Mesenchymal stem cell (in vitro differentiated cells and primary cell): ENCODE results near the gene TOP3A.

Experiments used
- DNase-seq: peaks from one replicate; pipeline ENCODE4 v3.0.0-alpha.2; 2013
- H2AFZ ChIP-seq: one replicate; pipeline ENCODE4 v1.6.1; 2013; ENCODE audit warnings: low read depth, mild to moderate bottlenecking, control low read depth, inconsistent platforms, low read length, moderate library complexity
- H2AK5ac ChIP-seq: 2 replicates; pipeline ENCODE4 v1.6.1; 2013; ENCODE audit warnings: low read length, moderate library complexity, mild to moderate bottlenecking, inconsistent platforms; ENCODE audit not compliant: severe bottlenecking
- H2BK120ac ChIP-seq: one replicate; pipeline ENCODE4 v1.6.1; 2013; ENCODE audit warnings: low read depth, mild to moderate bottlenecking, inconsistent platforms, low read length, moderate library complexity
- H2BK12ac ChIP-seq, 2 experiments: one replicate each; pipeline ENCODE4 v1.6.1; 2013; ENCODE audit warnings: inconsistent platforms in 2 of 2, low read length in 2 of 2, mild to moderate bottlenecking in 2 of 2, moderate library complexity in 2 of 2, control low read depth in 1 of 2
- H2BK15ac ChIP-seq: one replicate; pipeline ENCODE4 v1.6.1; 2013; ENCODE audit warnings: mild to moderate bottlenecking, low read depth, inconsistent platforms; ENCODE audit not compliant: poor library complexity, severe bottlenecking
- H2BK5ac ChIP-seq: 2 replicates; pipeline ENCODE4 v1.6.1; 2013; ENCODE audit warnings: low read depth, mild to moderate bottlenecking, low read length, control low read depth, inconsistent platforms; ENCODE audit not compliant: poor library complexity, severe bottlenecking
- H3K14ac ChIP-seq, 2 experiments: one replicate each; pipeline ENCODE4 v1.6.1; 2013; ENCODE audit warnings: inconsistent platforms in 2 of 2, low read length in 2 of 2, control low read depth in 1 of 2, mild to moderate bottlenecking in 1 of 2, moderate library complexity in 1 of 2
- H3K18ac ChIP-seq, 2 experiments: one replicate each; pipeline ENCODE4 v1.6.1; 2013; ENCODE audit warnings: inconsistent platforms in 2 of 2, low read length in 2 of 2, control low read depth in 1 of 2, low read depth in 1 of 2, mild to moderate bottlenecking in 1 of 2
- H3K23ac ChIP-seq, 2 experiments: one replicate each; pipeline ENCODE4 v1.6.1; 2013; ENCODE audit warnings: inconsistent platforms in 2 of 2, low read length in 2 of 2, mild to moderate bottlenecking in 2 of 2, moderate library complexity in 2 of 2, control low read depth in 1 of 2
- H3K27ac ChIP-seq: 2 replicates; pipeline ENCODE4 v1.5.1; 2013; ENCODE audit warnings: mild to moderate bottlenecking, moderate library complexity, low read length, control low read depth, inconsistent platforms; ENCODE audit not compliant: poor library complexity, severe bottlenecking
- H3K27me3 ChIP-seq, 2 experiments: 2 replicates each; pipeline versions ENCODE4 v1.6.1 to v1.7.0; 2013; ENCODE audit warnings: low read length in 2 of 2, mild to moderate bottlenecking in 2 of 2, moderate library complexity in 2 of 2, control low read depth in 1 of 2, inconsistent platforms in 1 of 2; ENCODE audit not compliant: control insufficient read depth in 1 of 2, insufficient read depth in 1 of 2
- H3K36me3 ChIP-seq, 2 experiments: 2 replicates each; pipeline versions ENCODE4 v1.6.1 to v1.7.0; 2013; ENCODE audit warnings: low read length in 2 of 2, control low read depth in 1 of 2, inconsistent platforms in 1 of 2, low read depth in 1 of 2, mild to moderate bottlenecking in 1 of 2; ENCODE audit not compliant: insufficient read depth in 2 of 2, control insufficient read depth in 1 of 2
- H3K4ac ChIP-seq, 2 experiments: one replicate each; pipeline ENCODE4 v1.6.1; 2013; ENCODE audit warnings: inconsistent platforms in 2 of 2, low read length in 2 of 2, mild to moderate bottlenecking in 2 of 2, moderate library complexity in 2 of 2, control low read depth in 1 of 2, low read depth in 1 of 2
- H3K4me1 ChIP-seq: 2 replicates; pipeline ENCODE4 v1.6.1; 2013; ENCODE audit warnings: low read depth, low read length, control low read depth; ENCODE audit not compliant: control insufficient read depth, insufficient read depth
- H3K4me2 ChIP-seq: 2 replicates; pipeline ENCODE4 v1.6.1; 2013; ENCODE audit warnings: low read length, mild to moderate bottlenecking, inconsistent platforms; ENCODE audit not compliant: poor library complexity, severe bottlenecking
- H3K4me3 ChIP-seq, 2 experiments: 2 replicates each; pipeline versions ENCODE4 v1.5.1 to v1.7.0; 2013; ENCODE audit warnings: low read length in 2 of 2, mild to moderate bottlenecking in 2 of 2, control low read depth in 1 of 2, low read depth in 1 of 2; ENCODE audit not compliant: insufficient read depth in 1 of 2
- H3K79me1 ChIP-seq: replicated peaks from 2 replicates; pipeline ENCODE4 v1.6.1; 2013; ENCODE audit warnings: mild to moderate bottlenecking, control low read depth, low read length, inconsistent platforms; ENCODE audit not compliant: poor library complexity, severe bottlenecking
- H3K9ac ChIP-seq: 2 replicates; pipeline ENCODE4 v1.7.0; 2013; ENCODE audit warnings: mild to moderate bottlenecking, low read length, moderate library complexity
- H3K9me3 ChIP-seq: 2 replicates; pipeline ENCODE4 v1.7.0; 2013; ENCODE audit warnings: mild to moderate bottlenecking, low read length; ENCODE audit not compliant: control insufficient read depth
- H4K8ac ChIP-seq: one replicate; pipeline ENCODE4 v1.6.1; 2013; ENCODE audit warnings: inconsistent platforms, mild to moderate bottlenecking, low read length, moderate library complexity
- H4K91ac ChIP-seq: one replicate; pipeline ENCODE4 v1.6.1; 2013; ENCODE audit warnings: mild to moderate bottlenecking, low read length, inconsistent platforms
- WGBS: methylation state at CpG from one replicate; pipeline ENCODE4 v1.1.7; 2013; ENCODE audit warnings: mixed read lengths; 5-methylcytosine and 5-hydroxymethylcytosine counted together

TOP3A gene

DNA sequence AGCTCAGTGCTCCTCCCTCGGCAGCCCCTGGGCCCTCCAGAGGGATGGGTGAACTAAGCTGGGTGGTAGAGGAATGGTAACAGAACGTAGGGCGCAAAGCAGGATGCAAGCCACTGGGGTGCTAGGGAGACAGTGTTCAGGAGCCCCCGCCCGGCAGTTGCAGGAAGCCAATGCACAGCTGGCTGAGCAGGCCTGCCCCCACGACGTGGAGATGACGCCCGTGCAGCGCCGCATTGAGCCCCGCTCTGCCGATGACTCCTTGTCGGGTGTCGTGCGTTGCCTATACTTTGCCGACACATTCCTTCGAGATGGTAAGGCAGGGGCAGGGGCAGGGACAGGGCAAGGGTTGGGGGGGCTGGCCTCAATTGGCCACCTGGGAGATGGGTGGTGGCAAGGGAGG lies 76.5 kb downstream of the TOP3A start:
- Histone ChIP-seq H3K23ac (no peak overlapping the region), H2AK5ac (no peak overlapping the region), H4K8ac (no peak overlapping the region), H3K18ac (no peak overlapping the region), H3K9me3 (no peaks in the 10 kb centered on the region), H2BK5ac (no peak overlapping the region), H2BK120ac (no peak overlapping the region), H3K4me3 (no peak overlapping the region), H3K27me3 (no peaks in the 10 kb centered on the region), H2AFZ (no peak overlapping the region), H3K4me2 (no peak overlapping the region), H3K4ac (no peak overlapping the region), H4K91ac (no peak overlapping the region), H3K79me1 (peaks cover 8% of the 10 kb centered on the region), H3K36me3 (peaks cover 89 to 95% of the 10 kb centered on the region in 2 experiments), H2BK15ac (no peak overlapping the region), H3K4me1 (peaks cover 21% of the 10 kb centered on the region), H3K9ac (no peak overlapping the region), H3K14ac (no peak overlapping the region), H2BK12ac (no peak overlapping the region), H3K27ac (no peak overlapping the region)
- 94% methylated on average over 18 of the region's 18 CpGs for WGBS
- DNase-seq, result no peak

DNA sequence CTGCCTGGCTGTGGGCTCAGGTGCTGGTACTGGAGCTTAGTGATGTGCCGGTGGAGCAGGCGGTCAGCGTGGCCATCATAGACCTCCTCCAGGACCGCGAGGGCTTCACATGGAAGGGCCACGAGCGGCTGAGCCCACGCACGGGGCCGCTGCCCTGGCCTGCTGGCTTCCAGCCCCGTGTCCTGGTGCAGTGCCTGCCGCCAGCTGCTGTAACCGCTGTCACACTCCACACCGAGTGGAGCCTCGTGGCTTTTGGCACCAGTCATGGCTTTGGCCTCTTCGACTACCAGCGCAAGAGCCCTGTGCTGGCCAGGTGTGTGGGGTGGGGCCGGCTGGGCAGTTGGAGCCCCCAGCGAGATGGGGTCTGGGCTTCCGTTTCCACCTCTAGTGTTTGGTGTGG lies 77.3 kb downstream of the TOP3A start:
- Histone ChIP-seq H3K27me3 (no peaks in the 10 kb centered on the region), H2BK15ac (no peak overlapping the region), H3K18ac (no peak overlapping the region), H2AFZ (no peak overlapping the region), H2AK5ac (no peak overlapping the region), H3K9me3 (no peaks in the 10 kb centered on the region), H3K14ac (no peak overlapping the region), H2BK5ac (no peak overlapping the region), H3K4me2 (no peak overlapping the region), H3K4me1 (peaks cover 21% of the 10 kb centered on the region), H3K9ac (no peak overlapping the region), H3K27ac (no peak overlapping the region), H3K4me3 (no peak overlapping the region), H4K91ac (no peak overlapping the region), H2BK12ac (no peak overlapping the region), H3K79me1 (peaks cover 13% of the 10 kb centered on the region), H2BK120ac (no peak overlapping the region), H3K36me3 (peaks cover 91 to 97% of the 10 kb centered on the region in 2 experiments), H3K23ac (no peak overlapping the region), H3K4ac (no peak overlapping the region), H4K8ac (no peak overlapping the region)
- 97% methylated on average over 20 of the region's 20 CpGs for WGBS
- DNase-seq, result no peak

DNA sequence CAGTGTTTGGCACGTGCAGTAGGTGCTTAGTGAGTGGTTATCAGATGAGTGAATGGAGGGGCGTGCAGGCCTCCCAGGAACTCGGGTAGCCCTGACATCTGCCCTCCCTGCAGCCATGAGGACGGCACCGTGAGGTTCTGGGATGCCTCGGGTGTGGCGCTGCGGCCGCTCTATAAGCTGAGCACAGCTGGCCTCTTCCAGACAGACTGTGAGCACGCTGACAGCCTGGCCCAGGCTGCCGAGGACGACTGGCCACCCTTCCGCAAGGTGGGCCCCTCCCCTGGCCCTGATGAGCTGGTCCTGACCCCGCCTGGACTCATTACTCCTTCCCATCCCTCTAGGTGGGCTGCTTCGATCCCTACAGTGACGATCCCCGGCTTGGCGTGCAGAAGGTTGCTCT lies 78.3 kb downstream of the TOP3A start:
- Histone ChIP-seq H4K8ac (no peak overlapping the region), H3K9ac (no peak overlapping the region), H3K27me3 (no peaks in the 10 kb centered on the region), H3K27ac (no peak overlapping the region), H3K79me1 (peaks cover 13% of the 10 kb centered on the region), H3K9me3 (no peaks in the 10 kb centered on the region), H3K36me3 (peaks cover 88 to 91% of the 10 kb centered on the region in 2 experiments), H2BK120ac (no peak overlapping the region), H3K4ac (no peak overlapping the region), H4K91ac (no peak overlapping the region), H2AK5ac (no peak overlapping the region), H3K4me1 (peaks cover 21% of the 10 kb centered on the region), H3K23ac (no peak overlapping the region), H2AFZ (no peak overlapping the region), H2BK15ac (no peak overlapping the region), H3K4me2 (no peak overlapping the region), H2BK5ac (no peak overlapping the region), H3K18ac (no peak overlapping the region), H2BK12ac (no peak overlapping the region), H3K4me3 (no peak overlapping the region), H3K14ac (no peak overlapping the region)
- no peak for DNase-seq
- 93% methylated on average over 18 of the region's 18 CpGs for WGBS

DNA sequence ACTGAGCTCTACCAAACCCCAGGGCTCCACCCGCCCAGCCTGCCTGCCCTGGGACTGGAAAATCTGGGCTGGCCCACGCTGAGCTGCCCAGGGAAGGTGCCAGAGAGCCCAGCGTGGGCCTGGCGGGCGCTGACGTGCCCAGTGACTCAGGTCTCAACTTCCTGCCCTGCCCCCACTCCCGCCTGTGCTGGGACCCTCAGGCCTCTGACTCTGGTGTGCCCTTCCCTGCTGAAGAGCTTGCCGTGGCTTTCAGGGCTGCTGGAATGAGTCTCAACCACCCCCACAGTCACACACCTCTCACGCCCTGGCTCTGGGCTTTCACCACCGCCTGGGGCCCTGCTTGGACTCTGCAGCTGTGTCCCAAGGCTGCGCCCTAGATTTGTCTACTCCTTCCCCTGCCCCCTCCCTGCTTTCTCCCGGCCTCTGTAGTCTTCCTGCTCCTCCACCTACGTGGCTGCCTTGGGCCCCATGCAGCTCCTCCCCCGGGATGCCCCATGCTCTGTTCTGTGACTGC lies 79.0 kb downstream of the TOP3A start:
- peak overlapping the region; percentile 72 for H3K27ac ChIP-seq

More for the DNA sequence above, 79.0 kb downstream of the TOP3A start:
- Histone ChIP-seq H3K27me3 (no peaks in the 10 kb centered on the region), H2BK12ac (no peak overlapping the region), H3K18ac (peak overlapping the region in 1 of 2 experiments; percentile 23), H3K4me2 (peak overlapping the region; percentile 19), H2BK5ac (no peak overlapping the region), H3K23ac (no peak overlapping the region), H3K79me1 (peaks cover 20% of the 10 kb centered on the region), H3K9ac (no peak overlapping the region), H3K14ac (no peak overlapping the region), H2BK120ac (no peak overlapping the region), H3K4me3 (no peak overlapping the region), H2AK5ac (no peak overlapping the region), H3K4ac (no peak overlapping the region), H2AFZ (no peak overlapping the region), H3K4me1 (peaks cover 24% of the 10 kb centered on the region), H3K36me3 (peaks cover 84% of the 10 kb centered on the region in 2 experiments), H4K8ac (no peak overlapping the region), H2BK15ac (no peak overlapping the region), H4K91ac (no peak overlapping the region), H3K9me3 (no peaks in the 10 kb centered on the region)
- 73% methylated on average over 14 of the region's 14 CpGs for WGBS
- peak; percentile 45 for DNase-seq
